Measurements from ENCODE around the gene ALPI.

ALPI gene

GRCh38 chr2:232488097-232488711 is 32.3 kb downstream of the ALPI start:
- Histone ChIP-seq H3K4me3 (ENCODE audit: extremely low read depth, insufficient read depth, low read length, poor library complexity, severe bottlenecking) (no peak overlapping the region), H3K9me3 (ENCODE audit: control insufficient read depth, low read length) (no peaks in the 10 kb centered on the region), H3K27ac (ENCODE audit: low read depth, low read length, severe bottlenecking) (no peak overlapping the region), H3K4me1 (ENCODE audit: control insufficient read depth, insufficient read depth, low read length, poor library complexity, severe bottlenecking) (no peaks in the 10 kb centered on the region), H3K36me3 (ENCODE audit: control insufficient read depth, insufficient read depth, low read length) (no peaks in the 10 kb centered on the region)
- WGBS, 2 experiments (ENCODE audit: insufficient coverage in 2 of 2) = 12 to 13% methylated on average over 10 to 14 of the region's 16 CpGs

GRCh38 chr2:232488721-232489300 is 32.9 kb downstream of the ALPI start:
- H3K36me3 ChIP-seq (ENCODE audit: control insufficient read depth, insufficient read depth, low read length) = no peaks in the 10 kb centered on the region
- WGBS, 2 experiments (ENCODE audit: insufficient coverage in 2 of 2) = 74 to 80% methylated on average over 2 of the region's 5 CpGs
- H3K4me1 ChIP-seq (ENCODE audit: control insufficient read depth, insufficient read depth, low read length, poor library complexity, severe bottlenecking) = no peaks in the 10 kb centered on the region
- H3K27ac ChIP-seq (ENCODE audit: low read depth, low read length, severe bottlenecking) = no peak overlapping the region
- H3K9me3 ChIP-seq (ENCODE audit: control insufficient read depth, low read length) = no peaks in the 10 kb centered on the region
- H3K4me3 ChIP-seq (ENCODE audit: extremely low read depth, insufficient read depth, low read length, poor library complexity, severe bottlenecking) = no peak overlapping the region

GRCh38 chr2:232489516-232490220 is 33.7 kb downstream of the ALPI start:
- no peaks in the 10 kb centered on the region for H3K4me1 ChIP-seq (ENCODE audit: control insufficient read depth, insufficient read depth, low read length, poor library complexity, severe bottlenecking)
- no peak overlapping the region for H3K27ac ChIP-seq (ENCODE audit: low read depth, low read length, severe bottlenecking)
- no peaks in the 10 kb centered on the region for H3K36me3 ChIP-seq (ENCODE audit: control insufficient read depth, insufficient read depth, low read length)
- no peak overlapping the region for H3K4me3 ChIP-seq (ENCODE audit: extremely low read depth, insufficient read depth, low read length, poor library complexity, severe bottlenecking)
- WGBS, 2 experiments (ENCODE audit: insufficient coverage in 2 of 2) = 58 to 60% methylated on average over 6 to 8 of the region's 9 CpGs
- no peaks in the 10 kb centered on the region for H3K9me3 ChIP-seq (ENCODE audit: control insufficient read depth, low read length)

- no peak overlapping the region for H3K27ac ChIP-seq (ENCODE audit: low read depth, low read length, severe bottlenecking)
- H3K9me3 ChIP-seq (ENCODE audit: control insufficient read depth, low read length) = no peaks in the 10 kb centered on the region
- WGBS, 2 experiments (ENCODE audit: insufficient coverage in 2 of 2) = 93 to 97% methylated on average over 15 to 23 of the region's 30 CpGs
- no peaks in the 10 kb centered on the region for H3K4me1 ChIP-seq (ENCODE audit: control insufficient read depth, insufficient read depth, low read length, poor library complexity, severe bottlenecking)
- H3K36me3 ChIP-seq (ENCODE audit: control insufficient read depth, insufficient read depth, low read length) = no peaks in the 10 kb centered on the region
- no peak overlapping the region for H3K4me3 ChIP-seq (ENCODE audit: extremely low read depth, insufficient read depth, low read length, poor library complexity, severe bottlenecking)
Observed at GRCh38 chr2:232490221-232491138, 34.5 kb downstream of the ALPI start.

GRCh38 chr2:232491139-232491780 is 35.3 kb downstream of the ALPI start:
- no peaks in the 10 kb centered on the region for H3K9me3 ChIP-seq (ENCODE audit: control insufficient read depth, low read length)
- no peak overlapping the region for H3K27ac ChIP-seq (ENCODE audit: low read depth, low read length, severe bottlenecking)
- H3K4me3 ChIP-seq (ENCODE audit: extremely low read depth, insufficient read depth, low read length, poor library complexity, severe bottlenecking) = no peak overlapping the region
- WGBS, 2 experiments (ENCODE audit: insufficient coverage in 2 of 2) = 87% methylated on average over 12 of the region's 12 CpGs
- H3K36me3 ChIP-seq (ENCODE audit: control insufficient read depth, insufficient read depth, low read length) = no peaks in the 10 kb centered on the region
- no peaks in the 10 kb centered on the region for H3K4me1 ChIP-seq (ENCODE audit: control insufficient read depth, insufficient read depth, low read length, poor library complexity, severe bottlenecking)

GRCh38 chr2:232492236-232492848 is 36.4 kb downstream of the ALPI start:
- H3K4me1 ChIP-seq (ENCODE audit: control insufficient read depth, insufficient read depth, low read length, poor library complexity, severe bottlenecking) = no peaks in the 10 kb centered on the region
- H3K4me3 ChIP-seq (ENCODE audit: extremely low read depth, insufficient read depth, low read length, poor library complexity, severe bottlenecking) = no peak overlapping the region
- no peaks in the 10 kb centered on the region for H3K9me3 ChIP-seq (ENCODE audit: control insufficient read depth, low read length)
- 50 to 66% methylated on average over 4 to 5 of the region's 8 CpGs for WGBS, 2 experiments (ENCODE audit: insufficient coverage in 2 of 2)
- H3K36me3 ChIP-seq (ENCODE audit: control insufficient read depth, insufficient read depth, low read length) = no peaks in the 10 kb centered on the region
- no peak overlapping the region for H3K27ac ChIP-seq (ENCODE audit: low read depth, low read length, severe bottlenecking)

- Histone ChIP-seq H3K36me3 (ENCODE audit: control insufficient read depth, insufficient read depth, low read length) (no peaks in the 10 kb centered on the region), H3K9me3 (ENCODE audit: control insufficient read depth, low read length) (no peaks in the 10 kb centered on the region), H3K27ac (ENCODE audit: low read depth, low read length, severe bottlenecking) (no peak overlapping the region), H3K4me1 (ENCODE audit: control insufficient read depth, insufficient read depth, low read length, poor library complexity, severe bottlenecking) (no peaks in the 10 kb centered on the region), H3K4me3 (ENCODE audit: extremely low read depth, insufficient read depth, low read length, poor library complexity, severe bottlenecking) (no peak overlapping the region)
- 87 to 88% methylated on average over 18 to 23 of the region's 24 CpGs for WGBS, 2 experiments (ENCODE audit: insufficient coverage in 2 of 2)
Observed at GRCh38 chr2:232492963-232493700, 37.2 kb downstream of the ALPI start.

GRCh38 chr2:232493701-232494474 is 37.9 kb downstream of the ALPI start:
- no peak overlapping the region for H3K27ac ChIP-seq (ENCODE audit: low read depth, low read length, severe bottlenecking)
- WGBS, 2 experiments (ENCODE audit: insufficient coverage in 2 of 2) = 81 to 82% methylated on average over 8 to 9 of the region's 10 CpGs
- no peaks in the 10 kb centered on the region for H3K4me1 ChIP-seq (ENCODE audit: control insufficient read depth, insufficient read depth, low read length, poor library complexity, severe bottlenecking)
- H3K36me3 ChIP-seq (ENCODE audit: control insufficient read depth, insufficient read depth, low read length) = no peaks in the 10 kb centered on the region
- H3K4me3 ChIP-seq (ENCODE audit: extremely low read depth, insufficient read depth, low read length, poor library complexity, severe bottlenecking) = no peak overlapping the region
- no peaks in the 10 kb centered on the region for H3K9me3 ChIP-seq (ENCODE audit: control insufficient read depth, low read length)

GRCh38 chr2:232494542-232494941 is 38.6 kb downstream of the ALPI start:
- Histone ChIP-seq H3K4me1 (ENCODE audit: control insufficient read depth, insufficient read depth, low read length, poor library complexity, severe bottlenecking) (no peaks in the 10 kb centered on the region), H3K36me3 (ENCODE audit: control insufficient read depth, insufficient read depth, low read length) (no peaks in the 10 kb centered on the region), H3K9me3 (ENCODE audit: control insufficient read depth, low read length) (no peaks in the 10 kb centered on the region), H3K4me3 (ENCODE audit: extremely low read depth, insufficient read depth, low read length, poor library complexity, severe bottlenecking) (no peak overlapping the region), H3K27ac (ENCODE audit: low read depth, low read length, severe bottlenecking) (no peak overlapping the region)
- 93 to 100% methylated on average over 4 to 5 of the region's 5 CpGs for WGBS, 2 experiments (ENCODE audit: insufficient coverage in 2 of 2)

Measured in mesodermal cell (in vitro differentiated cells).